Choroid plexus epithelial cell (primary cell): ENCODE results near the gene MAN2B2.

ENCODE experiments used
- DNase-seq: peaks from one replicate; pipeline ENCODE4 v3.0.0-alpha.2; 2010; ENCODE audit warnings: low read depth
- H3K4me3 ChIP-seq: 2 replicates; pipeline ENCODE4 v1.5.1; 2011; ENCODE audit warnings: low read depth, mild to moderate bottlenecking, control low read depth, low read length, moderate library complexity
- TF ChIP-seq, protein P1 (sequence below): conservative IDR thresholded peaks from 2 replicates; pipeline ENCODE4 v1.5.1; 2011; ENCODE audit warnings: low read depth, mild to moderate bottlenecking, control low read depth, inconsistent platforms, low read length, moderate library complexity

Gene MAN2B2

DNA sequence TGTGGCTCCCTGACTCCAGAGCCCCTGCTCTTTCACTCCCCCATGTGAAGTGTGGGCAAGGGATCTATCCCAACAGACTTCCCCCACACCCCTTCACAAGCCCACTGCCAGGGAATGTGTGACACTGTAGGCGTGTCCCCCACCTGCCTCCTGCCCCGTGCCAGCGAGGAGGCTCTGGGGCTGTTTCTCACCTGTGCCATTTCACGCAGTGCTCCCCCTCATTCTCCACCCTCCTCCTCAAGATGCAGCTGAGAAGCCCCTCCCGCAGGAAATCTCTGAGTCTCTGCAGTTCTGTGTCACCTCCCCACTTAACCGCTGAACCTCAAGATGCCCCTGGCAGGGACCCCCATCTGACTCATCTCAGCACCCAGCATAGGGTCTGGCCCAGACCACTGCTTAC, 5.4 kb downstream of the MAN2B2 start:
- H3K4me3 ChIP-seq: no peak overlapping the region
- DNase-seq: no peak
- TF ChIP-seq, protein P1, sequence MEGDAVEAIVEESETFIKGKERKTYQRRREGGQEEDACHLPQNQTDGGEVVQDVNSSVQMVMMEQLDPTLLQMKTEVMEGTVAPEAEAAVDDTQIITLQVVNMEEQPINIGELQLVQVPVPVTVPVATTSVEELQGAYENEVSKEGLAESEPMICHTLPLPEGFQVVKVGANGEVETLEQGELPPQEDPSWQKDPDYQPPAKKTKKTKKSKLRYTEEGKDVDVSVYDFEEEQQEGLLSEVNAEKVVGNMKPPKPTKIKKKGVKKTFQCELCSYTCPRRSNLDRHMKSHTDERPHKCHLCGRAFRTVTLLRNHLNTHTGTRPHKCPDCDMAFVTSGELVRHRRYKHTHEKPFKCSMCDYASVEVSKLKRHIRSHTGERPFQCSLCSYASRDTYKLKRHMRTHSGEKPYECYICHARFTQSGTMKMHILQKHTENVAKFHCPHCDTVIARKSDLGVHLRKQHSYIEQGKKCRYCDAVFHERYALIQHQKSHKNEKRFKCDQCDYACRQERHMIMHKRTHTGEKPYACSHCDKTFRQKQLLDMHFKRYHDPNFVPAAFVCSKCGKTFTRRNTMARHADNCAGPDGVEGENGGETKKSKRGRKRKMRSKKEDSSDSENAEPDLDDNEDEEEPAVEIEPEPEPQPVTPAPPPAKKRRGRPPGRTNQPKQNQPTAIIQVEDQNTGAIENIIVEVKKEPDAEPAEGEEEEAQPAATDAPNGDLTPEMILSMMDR: no peak

DNA sequence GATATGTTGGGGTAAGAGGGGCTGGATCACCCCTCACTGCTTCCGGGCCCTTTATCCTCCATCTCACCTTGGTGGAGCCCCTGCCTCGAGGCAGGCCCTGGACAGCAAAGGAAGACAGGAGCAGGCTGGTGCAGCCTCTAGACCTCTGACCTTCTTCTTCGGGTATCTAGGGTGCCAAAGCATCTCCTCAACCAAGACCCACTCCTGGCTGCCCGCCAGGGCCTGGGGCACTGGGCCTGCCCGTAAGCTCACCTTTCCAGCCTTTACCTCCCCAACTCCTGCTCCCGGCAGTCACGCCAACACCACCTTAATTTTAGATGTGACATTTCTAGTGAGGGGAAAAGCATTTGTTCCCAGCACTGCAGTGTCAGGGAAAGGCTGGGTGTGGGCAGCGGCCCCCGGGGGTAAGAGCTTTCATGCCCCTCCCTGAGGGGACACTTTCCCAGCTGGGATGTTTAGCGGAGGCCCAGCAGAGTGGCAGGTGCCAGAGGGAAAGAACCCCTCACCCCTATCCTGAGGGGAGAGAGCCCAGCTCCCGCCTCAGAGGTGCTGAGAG, 6.7 kb downstream of the MAN2B2 start:
- TF ChIP-seq, protein P1: no peak
- no peak for DNase-seq
- H3K4me3 ChIP-seq: no peak overlapping the region

DNA sequence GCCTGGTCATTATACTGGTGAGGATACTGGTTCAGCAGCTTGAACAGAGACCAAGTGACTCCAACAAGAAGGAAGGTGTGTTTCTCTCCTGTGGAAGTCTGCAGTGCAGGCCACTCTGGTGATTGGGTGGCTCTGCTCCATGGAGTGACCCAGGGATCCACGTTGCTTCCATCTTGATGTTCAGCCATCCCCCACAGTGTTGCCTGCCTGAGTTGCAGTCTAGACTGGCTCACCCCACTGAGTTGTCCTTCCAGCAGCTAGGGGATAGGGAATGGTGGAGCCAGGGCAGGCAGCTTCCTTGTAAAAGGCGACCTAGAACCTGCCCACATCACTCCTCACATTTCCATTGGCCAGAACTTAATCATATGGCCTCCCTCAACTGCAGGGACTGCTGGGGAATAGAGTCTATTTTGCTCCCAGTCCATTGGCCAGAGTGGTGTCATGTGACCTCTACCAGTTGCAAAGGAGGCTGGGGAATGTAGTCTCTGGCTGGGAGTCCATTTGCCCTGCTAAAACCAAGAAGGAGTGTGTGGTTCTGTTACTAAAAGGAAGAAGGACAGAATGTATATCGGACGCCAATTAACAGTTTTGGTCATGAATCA, 8.0 kb downstream of the MAN2B2 start:
- DNase-seq: peak; percentile 65
- TF ChIP-seq, protein P1: no peak
- H3K4me3 ChIP-seq: no peak overlapping the region

DNA sequence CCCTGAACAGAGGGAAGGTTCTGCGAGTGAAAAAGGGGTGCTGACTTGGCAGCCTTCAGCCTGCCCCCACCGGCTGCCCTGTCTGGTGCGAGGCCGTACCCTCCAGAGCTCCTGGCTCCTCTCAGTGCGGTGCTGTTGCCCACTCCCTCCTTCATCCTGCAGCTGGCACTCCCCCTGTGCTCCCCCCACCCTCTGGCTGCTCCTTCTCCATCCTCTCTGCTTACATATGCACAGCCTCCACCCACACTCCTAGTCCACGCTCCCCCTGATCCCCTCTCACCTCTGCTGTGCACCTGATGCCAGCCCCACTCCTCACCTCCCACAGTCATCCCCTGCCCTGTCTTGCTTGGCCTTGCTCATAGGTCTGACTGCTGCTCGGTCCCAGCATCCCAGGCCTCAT, 9.9 kb downstream of the MAN2B2 start:
- H3K4me3 ChIP-seq: no peak overlapping the region
- DNase-seq: no peak
- TF ChIP-seq, protein P1: no peak

DNA sequence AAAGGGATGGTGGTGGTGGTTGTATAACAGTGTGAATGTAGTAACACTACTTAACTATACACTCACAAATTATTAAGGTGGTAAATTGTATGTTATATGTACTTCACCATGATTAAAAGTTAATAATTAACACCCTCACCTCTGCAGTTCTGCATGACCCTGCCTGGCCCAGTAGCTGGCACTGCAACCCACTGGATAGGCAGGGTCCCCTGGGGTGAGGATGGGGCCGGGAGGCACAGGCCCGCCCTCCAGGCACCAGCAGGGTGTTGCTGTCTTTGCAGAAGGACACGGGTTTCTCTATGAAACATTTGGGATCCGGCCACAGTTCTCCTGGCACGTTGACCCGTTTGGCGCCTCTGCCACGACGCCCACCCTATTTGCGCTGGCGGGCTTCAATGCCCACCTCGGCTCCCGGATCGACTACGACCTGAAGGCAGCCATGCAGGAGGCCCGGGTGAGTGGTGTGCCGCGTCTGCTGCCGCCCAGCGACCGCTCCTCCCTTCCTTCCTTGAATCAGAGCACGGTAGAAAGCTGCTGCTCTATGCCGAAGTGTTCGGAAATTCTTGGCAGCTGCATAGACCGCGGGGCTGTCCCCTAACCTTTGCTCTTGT, 11.8 kb downstream of the MAN2B2 start:
- TF ChIP-seq, protein P1: no peak
- H3K4me3 ChIP-seq: no peak overlapping the region
- DNase-seq: no peak

DNA sequence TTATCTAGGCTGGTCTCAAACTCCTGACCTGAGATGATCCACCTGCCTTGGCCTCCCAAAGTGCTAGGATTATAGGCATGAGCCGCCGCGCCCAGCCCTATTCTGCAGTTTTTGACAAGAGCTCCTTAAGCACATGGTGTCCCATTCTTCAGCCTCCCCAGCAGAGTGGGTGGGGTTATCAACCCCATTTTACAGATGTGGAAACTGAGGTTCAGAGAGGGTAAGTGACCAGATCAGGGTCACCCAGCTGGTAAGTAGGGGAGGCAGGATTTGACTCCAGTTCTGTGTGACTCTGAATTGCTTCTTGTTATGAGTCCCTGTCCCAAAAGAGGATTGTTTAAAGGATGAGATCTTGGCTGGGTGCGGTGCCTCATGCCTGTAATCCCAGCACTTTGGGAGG, 14.5 kb downstream of the MAN2B2 start:
- no peak for DNase-seq
- TF ChIP-seq, protein P1: no peak
- no peak overlapping the region for H3K4me3 ChIP-seq

DNA sequence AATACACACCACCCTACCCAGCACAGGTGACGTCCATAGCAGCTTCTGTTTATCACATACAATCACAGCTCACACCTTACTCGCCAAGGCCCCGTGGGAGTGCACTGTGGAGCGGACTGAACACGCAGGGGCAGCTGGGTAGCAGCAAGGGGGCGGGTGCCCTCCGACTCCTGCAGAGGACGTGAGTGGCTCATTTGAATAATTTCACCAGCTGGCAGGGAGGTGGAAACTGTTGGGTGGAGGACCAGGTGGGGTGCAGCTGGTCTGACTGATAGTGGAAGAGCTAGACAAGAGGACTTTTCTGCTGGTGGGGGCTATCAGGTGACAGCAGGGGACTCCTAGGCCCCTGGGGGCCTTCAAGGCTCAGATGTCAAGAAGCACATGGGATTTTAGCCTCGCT, 16.3 kb downstream of the MAN2B2 start:
- DNase-seq: no peak
- TF ChIP-seq, protein P1: no peak
- H3K4me3 ChIP-seq: no peak overlapping the region
